ENCODE measurements around the gene POLD2.

DNA sequence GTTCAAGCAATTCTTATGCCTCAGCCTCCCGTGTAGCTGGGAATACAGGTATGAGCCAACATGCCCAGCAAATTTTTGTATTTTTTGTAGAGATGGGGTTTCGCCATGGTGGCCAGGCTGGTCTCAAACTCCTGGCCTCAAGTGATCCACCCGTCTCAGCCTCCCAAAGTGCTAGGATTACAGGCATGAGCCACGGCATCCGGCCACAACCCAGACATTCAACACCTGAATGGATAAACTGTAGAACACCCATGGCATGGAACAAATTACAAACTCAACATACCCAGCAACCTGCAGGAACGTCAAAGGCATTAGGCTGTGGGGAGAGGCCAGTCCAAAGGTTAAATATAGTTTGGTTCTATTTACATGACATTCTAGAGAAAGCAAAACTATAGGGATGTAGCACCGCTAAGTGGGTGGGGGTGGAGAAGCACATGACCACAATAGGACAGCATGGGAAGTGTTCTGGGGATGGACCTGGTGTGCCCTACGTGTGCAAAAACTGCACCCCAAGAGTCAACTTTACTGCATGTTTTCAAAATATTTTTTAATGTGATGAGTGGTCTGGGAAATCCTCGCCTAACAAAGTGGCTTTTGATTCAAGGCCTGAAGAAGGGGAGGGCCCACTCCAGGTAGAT is 51.5 kb downstream of the POLD2 start:
- TF ChIP-seq, protein P1, sequence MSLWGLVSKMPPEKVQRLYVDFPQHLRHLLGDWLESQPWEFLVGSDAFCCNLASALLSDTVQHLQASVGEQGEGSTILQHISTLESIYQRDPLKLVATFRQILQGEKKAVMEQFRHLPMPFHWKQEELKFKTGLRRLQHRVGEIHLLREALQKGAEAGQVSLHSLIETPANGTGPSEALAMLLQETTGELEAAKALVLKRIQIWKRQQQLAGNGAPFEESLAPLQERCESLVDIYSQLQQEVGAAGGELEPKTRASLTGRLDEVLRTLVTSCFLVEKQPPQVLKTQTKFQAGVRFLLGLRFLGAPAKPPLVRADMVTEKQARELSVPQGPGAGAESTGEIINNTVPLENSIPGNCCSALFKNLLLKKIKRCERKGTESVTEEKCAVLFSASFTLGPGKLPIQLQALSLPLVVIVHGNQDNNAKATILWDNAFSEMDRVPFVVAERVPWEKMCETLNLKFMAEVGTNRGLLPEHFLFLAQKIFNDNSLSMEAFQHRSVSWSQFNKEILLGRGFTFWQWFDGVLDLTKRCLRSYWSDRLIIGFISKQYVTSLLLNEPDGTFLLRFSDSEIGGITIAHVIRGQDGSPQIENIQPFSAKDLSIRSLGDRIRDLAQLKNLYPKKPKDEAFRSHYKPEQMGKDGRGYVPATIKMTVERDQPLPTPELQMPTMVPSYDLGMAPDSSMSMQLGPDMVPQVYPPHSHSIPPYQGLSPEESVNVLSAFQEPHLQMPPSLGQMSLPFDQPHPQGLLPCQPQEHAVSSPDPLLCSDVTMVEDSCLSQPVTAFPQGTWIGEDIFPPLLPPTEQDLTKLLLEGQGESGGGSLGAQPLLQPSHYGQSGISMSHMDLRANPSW (CRISPR knock-in tag; conservative IDR thresholded peaks at IDR 0.05; ENCODE audit: low read depth) = no peak
- no peak for TF ChIP-seq TCF7 (CRISPR knock-in tag; IDR thresholded peaks at IDR 0.05; ENCODE audit: low read depth)
- TF ChIP-seq, protein P2, sequence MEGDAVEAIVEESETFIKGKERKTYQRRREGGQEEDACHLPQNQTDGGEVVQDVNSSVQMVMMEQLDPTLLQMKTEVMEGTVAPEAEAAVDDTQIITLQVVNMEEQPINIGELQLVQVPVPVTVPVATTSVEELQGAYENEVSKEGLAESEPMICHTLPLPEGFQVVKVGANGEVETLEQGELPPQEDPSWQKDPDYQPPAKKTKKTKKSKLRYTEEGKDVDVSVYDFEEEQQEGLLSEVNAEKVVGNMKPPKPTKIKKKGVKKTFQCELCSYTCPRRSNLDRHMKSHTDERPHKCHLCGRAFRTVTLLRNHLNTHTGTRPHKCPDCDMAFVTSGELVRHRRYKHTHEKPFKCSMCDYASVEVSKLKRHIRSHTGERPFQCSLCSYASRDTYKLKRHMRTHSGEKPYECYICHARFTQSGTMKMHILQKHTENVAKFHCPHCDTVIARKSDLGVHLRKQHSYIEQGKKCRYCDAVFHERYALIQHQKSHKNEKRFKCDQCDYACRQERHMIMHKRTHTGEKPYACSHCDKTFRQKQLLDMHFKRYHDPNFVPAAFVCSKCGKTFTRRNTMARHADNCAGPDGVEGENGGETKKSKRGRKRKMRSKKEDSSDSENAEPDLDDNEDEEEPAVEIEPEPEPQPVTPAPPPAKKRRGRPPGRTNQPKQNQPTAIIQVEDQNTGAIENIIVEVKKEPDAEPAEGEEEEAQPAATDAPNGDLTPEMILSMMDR (IDR thresholded peaks at IDR 0.05) = no peak
- no peak for TF ChIP-seq PRRX2 (CRISPR knock-in tag; IDR thresholded peaks at IDR 0.05)
- TF ChIP-seq CREM (CRISPR knock-in tag; IDR thresholded peaks at IDR 0.05) = no peak
- no peak for TF ChIP-seq ZNF121 (CRISPR knock-in tag; IDR thresholded peaks at IDR 0.05)

Measured in WTC11 (cell line).